Epithelial cell of esophagus (primary cell): Measurements from ENCODE around the gene TMEM205.

Source experiments
- DNase-seq: peaks from one replicate; pipeline ENCODE4 v3.0.0; 2010; ENCODE audit warnings: low read depth
- H3K4me3 ChIP-seq: 2 replicates; pipeline ENCODE4 v1.5.1; 2011; ENCODE audit warnings: mild to moderate bottlenecking, low read length, control low read depth
- TF ChIP-seq, protein P1 (sequence below): IDR thresholded peaks from 2 replicates; pipeline ENCODE4 v1.5.1; 2011; ENCODE audit warnings: low read depth, mild to moderate bottlenecking, low read length, control low read depth, inconsistent platforms; ENCODE audit not compliant: insufficient read depth; ENCODE audit errors: missing control alignments

TMEM205 gene

DNA sequence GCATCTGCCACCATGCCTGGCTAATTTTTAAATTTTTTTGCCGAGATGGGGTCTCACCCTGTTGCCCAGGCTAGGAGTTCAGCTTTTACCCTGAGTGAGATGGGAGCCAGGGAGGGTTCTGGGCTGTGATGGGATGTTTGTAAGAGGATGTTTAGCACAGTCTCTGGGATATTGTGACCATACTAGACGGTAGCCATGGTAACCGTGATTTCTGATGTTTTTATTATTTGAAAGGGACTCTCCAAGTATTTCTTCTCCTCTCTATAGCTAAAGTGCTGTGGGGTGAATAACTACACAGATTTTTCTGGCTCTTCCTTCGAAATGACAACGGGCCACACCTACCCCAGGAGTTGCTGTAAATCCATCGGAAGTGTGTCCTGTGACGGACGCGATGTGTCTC is 39.7 kb downstream of the TMEM205 start:
- H3K4me3 ChIP-seq = no peak overlapping the region
- TF ChIP-seq, protein P1, sequence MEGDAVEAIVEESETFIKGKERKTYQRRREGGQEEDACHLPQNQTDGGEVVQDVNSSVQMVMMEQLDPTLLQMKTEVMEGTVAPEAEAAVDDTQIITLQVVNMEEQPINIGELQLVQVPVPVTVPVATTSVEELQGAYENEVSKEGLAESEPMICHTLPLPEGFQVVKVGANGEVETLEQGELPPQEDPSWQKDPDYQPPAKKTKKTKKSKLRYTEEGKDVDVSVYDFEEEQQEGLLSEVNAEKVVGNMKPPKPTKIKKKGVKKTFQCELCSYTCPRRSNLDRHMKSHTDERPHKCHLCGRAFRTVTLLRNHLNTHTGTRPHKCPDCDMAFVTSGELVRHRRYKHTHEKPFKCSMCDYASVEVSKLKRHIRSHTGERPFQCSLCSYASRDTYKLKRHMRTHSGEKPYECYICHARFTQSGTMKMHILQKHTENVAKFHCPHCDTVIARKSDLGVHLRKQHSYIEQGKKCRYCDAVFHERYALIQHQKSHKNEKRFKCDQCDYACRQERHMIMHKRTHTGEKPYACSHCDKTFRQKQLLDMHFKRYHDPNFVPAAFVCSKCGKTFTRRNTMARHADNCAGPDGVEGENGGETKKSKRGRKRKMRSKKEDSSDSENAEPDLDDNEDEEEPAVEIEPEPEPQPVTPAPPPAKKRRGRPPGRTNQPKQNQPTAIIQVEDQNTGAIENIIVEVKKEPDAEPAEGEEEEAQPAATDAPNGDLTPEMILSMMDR = no peak
- no peak for DNase-seq

DNA sequence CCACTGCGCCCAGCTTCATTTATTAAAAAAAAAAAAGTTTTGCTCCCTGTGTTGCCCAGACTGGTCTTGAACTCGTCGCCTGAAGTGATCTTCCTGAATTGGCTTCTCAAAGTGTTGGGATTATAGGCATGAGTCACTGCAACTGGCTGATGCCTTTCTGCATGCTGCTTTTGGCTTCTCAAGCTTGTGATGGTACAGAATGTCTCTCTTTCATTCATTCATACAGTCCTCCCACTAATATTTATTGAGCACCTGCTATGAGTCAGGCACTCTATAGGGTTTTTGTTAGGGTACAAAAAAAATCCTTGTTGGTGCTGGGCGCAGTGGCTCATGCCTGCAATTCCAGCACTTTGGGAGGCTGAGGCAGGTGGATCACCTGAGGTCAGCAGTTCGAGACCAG is 41.1 kb downstream of the TMEM205 start:
- no peak overlapping the region for H3K4me3 ChIP-seq
- TF ChIP-seq, protein P1 = no peak

GRCh38 chr19:11300811-11301120 is 45.3 kb downstream of the TMEM205 start:
- no peak for DNase-seq
- no peak overlapping the region for H3K4me3 ChIP-seq
- TF ChIP-seq, protein P1 = no peak

More for the DNA sequence above, 41.1 kb downstream of the TMEM205 start:
- no peak for DNase-seq

- H3K4me3 ChIP-seq = no peak overlapping the region
- DNase-seq = no peak
- TF ChIP-seq, protein P1 = no peak
Observed at GRCh38 chr19:11299946-11300810, 45.9 kb downstream of the TMEM205 start.

DNA sequence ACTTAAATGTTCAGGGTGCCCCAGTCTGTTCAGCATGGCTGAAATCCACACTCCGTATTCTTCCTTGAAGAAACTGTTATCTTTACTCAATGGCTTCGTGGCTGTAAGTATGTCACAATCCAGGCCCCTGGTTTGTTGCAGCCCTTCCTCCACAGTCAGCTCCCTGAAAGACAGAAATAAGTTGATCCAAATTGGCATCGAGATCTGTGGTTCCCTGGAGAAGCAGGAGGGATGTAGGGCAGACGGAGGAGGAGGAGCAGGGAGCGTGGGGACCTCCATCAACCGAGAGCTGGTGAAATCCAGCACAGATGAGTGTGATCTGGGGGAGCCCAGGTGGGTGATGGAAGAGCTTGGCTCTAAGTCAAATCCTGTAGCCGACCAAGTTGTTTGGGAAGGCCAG is 49.8 kb downstream of the TMEM205 start:
- TF ChIP-seq, protein P1 = no peak
- no peak overlapping the region for H3K4me3 ChIP-seq
- DNase-seq = no peak

- TF ChIP-seq, protein P1 = no peak
- no peak within 1 kb of the TSS for H3K4me3 ChIP-seq
- no peak for DNase-seq
Observed at GRCh38 chr19:11295665-11296245, 50.3 kb downstream of the TMEM205 start, which contains the start of gene TSPAN16. Gene TSPAN16, plus strand, starts transcription at chr19:11296160. Its CDS starts 138 bp downstream, at chr19:11296298.

DNA sequence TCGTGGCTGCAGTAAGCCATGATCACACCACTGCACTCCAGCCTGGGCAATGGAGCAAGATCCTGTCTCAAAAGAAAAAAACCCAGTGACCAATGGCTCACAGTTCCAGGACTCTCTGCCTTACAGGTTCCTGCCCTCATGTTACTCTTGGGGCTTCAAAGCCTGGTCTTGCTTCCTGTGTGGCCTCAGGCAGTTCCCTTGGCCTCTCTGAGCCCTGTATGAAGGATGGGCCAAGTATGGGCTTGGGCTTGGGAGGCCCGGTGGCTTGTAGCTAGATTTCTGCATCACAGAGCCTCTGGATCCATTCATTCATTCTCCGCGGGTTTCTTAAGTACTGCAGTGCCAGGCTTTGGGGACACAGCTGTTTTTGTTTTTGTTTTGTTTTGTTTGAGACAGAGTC is 50.9 kb downstream of the TMEM205 start:
- DNase-seq = no peak
- TF ChIP-seq, protein P1 = no peak
- no peak overlapping the region for H3K4me3 ChIP-seq
